GM21723 (cell line): ENCODE results near the gene RPTOR.
"Not testable (repeated sequence)": the region's sequence is repeated elsewhere in the genome, so short reads cannot be mapped to it uniquely, and the experiment has no call there.

ENCODE experiments used
- ATAC-seq: cut with Tn5 transposase; IDR thresholded peaks from one replicate; pipeline ENCODE4 v1.9.1; 2021; ENCODE audit warnings: mild to moderate bottlenecking, moderate library complexity; ENCODE audit not compliant: unreplicated experiment

RPTOR gene

DNA sequence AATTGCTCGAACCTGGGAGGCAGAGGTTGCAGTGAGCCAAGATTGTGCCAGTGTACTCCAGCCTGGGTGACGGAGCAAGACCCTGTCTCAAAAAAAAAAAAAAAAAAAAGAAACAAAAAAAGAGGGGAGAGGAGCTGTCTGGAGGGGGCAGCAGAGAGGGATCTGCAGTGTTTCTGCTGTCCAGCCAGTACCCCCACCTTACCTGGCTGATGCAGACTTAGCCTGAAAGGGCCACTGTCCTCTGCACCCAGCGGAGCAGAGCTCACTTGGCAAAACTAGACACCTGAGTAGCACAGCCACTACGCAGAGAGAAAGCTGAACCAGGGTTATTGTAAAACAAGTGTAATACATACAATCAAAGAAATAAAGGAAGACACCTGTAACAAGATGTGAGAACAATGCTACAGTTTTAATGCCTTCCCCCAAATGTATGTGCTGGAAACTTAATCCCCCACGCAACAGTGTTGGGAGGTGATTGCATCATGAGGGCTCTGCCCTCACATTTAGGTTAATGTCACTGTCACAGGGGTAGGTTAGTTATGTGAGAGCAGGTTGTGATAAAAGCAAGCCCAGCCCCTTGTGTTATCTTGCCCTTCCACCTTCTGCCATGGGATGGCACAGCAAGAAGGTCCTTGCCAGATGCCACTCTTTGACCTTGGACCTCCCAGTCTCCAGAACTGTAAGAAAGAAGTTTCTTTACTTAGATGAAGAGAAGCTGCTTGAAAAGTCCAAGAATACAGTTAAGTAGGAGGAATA, 211.2 kb downstream of the RPTOR start:
- no peak for ATAC-seq

DNA sequence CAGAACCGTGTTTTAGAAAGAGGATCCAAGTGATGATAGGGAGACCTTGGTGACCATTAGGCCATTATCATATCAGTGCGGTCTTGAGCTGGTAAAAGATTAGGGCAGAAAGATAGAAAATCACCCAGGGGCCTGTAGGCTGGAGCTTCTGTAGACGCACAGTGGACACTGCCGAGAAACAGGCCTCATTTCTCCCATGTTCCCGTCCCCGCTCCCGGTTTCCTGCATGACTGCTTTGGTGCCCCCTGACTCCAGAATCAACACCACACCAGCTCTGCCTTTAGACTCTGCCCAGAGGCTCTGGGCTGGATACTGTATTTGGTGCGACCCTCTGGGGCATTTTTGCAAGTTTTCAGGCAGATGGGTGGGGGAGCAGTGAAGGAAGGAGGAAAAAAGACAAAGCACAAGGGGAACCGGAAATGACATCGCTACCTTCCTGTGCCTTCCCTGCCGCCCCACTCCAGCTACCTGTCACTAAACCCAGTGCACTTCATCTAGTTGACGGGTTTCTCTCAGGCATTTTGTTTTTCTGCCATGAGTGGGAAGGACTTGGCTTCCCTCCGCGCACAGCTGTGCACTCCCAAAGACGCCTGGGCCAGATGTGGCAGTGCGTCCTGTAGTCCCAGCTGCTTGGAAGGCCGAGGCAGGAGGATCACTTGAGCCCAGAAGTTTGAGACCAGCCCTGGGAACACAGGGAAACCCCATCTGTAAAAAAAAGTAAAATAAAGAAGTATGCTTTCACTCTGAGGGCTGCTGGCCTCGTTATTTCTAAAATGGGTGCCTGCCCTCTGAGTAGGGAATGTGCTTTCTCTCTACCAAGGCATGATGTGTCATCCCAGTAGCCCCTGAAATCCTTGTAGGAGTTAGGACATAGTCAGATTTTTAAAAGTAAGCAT, 214.1 kb downstream of the RPTOR start:
- no peak for ATAC-seq

GRCh38 chr17:80759377-80759673, 214.7 kb downstream of the RPTOR start:
- ATAC-seq = no peak

- no peak for ATAC-seq
Measured at GRCh38 chr17:80760511-80760911, 215.9 kb downstream of the RPTOR start.

DNA sequence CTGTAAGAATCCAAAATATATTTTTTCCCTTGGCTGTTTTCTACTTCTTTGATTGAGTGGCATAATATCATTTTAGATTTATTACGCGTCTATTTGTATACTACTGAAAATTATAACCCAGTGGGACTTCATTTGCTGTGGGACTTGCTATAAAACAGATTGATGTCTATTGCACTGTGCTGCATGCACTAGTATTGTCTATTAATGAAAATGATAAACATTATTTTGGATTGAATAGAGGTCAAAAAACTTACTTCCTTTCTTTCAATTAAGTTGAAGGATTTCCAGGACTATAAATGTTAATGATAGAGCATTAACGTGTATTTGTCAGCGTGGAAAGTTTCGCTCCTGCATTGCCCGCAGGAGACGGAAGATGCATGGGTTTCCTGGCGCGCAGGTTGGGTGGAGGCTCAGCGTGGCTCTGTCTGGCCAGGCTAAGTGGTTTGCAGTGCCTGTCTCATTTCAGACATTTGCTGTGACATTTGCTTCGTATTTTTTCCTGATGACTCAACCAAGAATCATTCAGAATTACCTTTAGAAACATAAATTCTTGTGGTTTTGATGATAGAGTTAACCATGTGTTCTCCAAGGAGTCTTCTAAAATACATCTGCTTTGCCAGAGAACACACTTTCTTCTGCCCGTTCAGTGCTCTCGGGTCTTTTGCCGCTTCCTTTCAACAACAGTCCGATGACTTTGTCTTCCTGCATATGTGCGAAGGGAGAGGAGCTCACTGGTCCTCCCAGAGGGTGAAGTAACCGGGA, 216.7 kb downstream of the RPTOR start:
- no peak for ATAC-seq

GRCh38 chr17:80762076-80762475, 217.4 kb downstream of the RPTOR start:
- no peak for ATAC-seq

GRCh38 chr17:80763293-80763867, 218.7 kb downstream of the RPTOR start:
- ATAC-seq = no peak

DNA sequence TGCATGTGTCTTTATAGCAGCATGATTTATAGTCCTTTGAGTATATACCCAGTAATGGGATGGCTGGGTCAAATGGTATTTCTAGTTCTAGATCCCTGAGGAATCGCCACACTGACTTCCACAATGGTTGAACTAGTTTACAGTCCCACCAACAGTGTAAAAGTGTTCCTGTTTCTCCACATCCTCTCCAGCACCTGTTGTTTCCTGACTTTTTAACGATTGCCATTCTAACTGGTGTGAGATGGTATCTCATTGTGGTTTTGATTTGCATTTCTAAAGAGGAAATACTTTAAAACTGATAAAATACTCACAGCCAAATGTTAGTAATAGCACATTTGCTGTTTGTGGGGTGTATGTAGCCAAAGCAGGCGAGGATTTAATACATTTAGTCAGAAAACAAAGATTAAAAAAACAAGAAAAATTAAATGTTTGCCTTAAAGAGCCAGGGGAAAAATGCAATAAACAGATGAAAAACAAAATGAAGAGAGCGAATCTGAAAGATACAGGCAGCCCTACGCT, 220.0 kb downstream of the RPTOR start:
- not testable (repeated sequence) for ATAC-seq

DNA sequence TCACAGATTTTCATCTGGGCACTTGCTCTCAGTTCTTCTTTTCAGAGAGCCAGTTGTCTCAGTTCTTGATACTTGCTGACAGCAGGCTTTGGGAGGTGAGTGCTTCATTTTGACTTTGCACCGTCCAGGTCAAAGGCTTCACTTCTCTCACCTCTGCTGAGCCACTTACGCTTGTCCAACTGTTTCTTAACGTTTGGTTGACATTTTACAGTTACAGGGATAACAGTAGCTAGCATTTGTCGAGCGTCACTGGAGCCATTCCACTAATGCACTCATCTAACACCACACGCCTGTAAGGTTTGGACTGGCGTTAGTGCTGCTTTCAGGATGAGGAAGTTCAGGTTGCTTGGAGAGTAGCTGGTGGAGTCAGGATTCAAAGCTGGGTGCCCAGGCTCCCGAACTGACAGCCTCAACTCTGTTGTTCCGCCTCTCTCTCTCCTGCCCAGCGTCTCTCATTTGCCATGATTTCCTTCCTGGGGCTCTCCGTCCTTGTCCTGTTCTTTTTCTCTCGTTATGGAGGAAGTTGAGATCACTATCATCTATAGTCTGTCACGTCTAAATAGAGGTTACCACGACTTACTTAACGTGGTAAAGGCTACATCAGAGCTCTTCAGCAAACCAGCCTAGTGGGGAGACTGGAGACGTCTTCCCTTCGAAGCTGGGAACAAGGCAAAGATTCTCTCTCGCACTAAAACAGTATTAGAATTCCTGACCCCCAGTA, 220.8 kb downstream of the RPTOR start:
- no peak for ATAC-seq

DNA sequence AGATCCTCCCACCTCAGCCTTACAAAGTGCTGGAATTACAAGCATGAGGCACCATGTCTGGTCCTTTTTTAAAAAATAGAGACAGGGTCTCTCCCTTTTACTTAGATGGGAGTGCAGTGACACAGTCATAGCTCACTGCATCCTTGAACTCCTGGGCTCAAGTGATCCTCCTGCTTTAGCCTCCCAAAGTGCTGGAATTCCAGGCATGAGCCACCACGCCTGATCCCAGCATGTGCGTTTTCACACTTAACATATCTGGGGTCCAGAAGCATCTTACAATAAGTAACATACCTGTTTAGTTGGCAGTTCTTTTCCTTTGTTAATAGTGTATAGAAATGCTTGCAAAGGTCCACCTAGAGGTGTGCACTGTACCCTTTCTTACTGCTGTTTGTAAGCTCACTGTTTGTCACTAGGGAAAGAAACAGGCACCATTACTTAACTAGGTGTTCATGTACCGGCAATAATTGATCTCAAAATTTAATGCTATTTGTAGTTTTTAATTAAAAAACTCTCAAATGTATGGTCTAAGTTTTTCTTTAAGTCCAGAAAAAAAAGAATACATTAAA, 221.7 kb downstream of the RPTOR start:
- no peak for ATAC-seq

- ATAC-seq = no peak
Measured at GRCh38 chr17:80768389-80768788, 223.8 kb downstream of the RPTOR start.

- ATAC-seq = no peak
Measured at GRCh38 chr17:80768936-80769335, 224.3 kb downstream of the RPTOR start.

GRCh38 chr17:80769516-80769915, 224.9 kb downstream of the RPTOR start:
- no peak for ATAC-seq

- ATAC-seq = no peak
Measured at GRCh38 chr17:80769936-80770625, 225.4 kb downstream of the RPTOR start.

DNA sequence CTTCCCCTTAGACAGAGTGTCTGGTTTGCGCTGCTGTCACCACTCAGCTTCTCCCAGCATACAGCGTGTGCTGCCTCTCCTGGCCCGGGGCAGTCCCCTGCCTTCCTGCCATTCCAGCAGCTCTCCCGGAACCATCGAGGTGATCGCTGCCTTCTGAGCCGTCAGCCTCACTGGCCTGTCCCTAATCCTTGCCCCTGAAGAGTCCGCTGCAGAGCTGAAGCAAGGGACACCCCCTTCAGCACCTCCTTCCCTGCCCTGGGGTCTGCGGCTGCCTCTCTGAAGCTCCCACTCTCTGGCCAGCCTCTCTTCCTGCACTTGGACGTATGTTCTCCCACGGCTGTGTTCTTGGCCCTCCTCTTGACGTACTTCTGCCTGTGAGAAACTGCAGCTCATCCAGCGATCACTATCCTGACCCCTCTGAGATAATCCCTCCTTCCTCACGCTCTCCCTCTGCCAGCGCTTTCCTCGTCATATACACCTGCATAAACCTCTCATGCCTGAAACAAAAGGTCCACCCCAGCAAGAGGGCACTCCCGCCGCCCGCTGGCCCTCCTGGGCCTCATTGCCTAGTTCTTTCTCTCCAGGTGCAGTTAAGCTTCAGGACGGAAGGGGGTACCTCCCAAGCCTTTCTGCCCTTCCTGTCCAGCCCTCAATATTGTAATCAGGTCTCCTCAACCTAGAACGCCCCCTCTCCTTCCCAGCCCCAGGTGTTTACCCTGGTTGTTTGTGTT, 226.4 kb downstream of the RPTOR start:
- no peak for ATAC-seq

- ATAC-seq = no peak
Measured at GRCh38 chr17:80771612-80772005, 227.0 kb downstream of the RPTOR start.

DNA sequence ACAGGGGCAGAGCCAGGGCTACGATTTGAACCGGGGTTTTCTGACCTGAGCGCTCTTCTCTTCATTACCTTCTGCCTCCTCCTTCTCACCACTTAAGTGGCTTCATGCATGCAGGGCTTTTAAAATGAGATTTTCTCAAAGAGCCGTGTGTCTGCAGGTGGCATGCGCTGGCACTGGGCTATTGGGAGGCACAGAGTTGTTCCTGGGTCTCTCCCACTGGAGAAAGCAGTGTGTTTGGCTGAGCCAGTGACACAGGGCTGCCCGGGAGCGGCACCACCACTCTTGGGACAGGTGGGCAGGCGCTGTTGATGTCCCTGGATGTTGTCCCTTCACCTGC, 228.2 kb downstream of the RPTOR start:
- no peak for ATAC-seq

DNA sequence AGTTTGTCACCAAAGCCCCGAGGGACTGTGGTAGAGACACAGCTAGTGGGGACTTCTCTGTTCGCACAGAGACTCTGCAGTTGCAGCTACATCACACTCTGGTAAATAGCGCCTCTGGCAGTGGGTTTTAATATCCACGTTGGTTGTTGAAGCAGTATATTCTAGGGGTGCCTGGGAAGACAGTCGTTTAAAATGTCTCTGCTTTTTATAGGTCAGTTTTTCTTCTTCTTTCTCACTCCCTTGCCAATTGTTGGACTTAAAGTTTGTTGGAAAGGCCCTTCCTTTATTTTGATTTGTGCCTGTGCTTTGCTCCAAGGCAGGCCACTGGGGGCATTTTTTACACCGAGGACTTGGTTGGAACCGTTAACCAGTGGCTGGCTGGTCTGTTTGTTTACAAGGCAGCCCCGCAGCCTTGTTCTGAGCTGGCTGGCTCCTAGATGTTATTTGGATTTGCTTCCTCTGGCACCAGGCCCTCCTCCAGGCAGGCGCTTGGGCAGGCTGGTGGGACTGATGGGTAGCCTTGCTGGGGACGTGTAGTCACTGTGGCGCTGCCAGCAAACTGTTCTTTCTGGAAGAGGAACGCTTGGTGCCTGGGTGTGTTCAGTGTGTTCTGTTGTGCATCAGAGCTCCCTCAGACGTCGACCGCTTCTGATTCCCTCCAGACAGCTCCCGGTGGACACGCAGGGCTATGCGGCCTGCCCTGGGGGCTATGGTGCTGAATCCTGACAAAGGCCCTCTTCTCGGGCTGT, 228.8 kb downstream of the RPTOR start:
- no peak for ATAC-seq
